ENCODE data around the gene SYT17.

SYT17 gene, protein sequence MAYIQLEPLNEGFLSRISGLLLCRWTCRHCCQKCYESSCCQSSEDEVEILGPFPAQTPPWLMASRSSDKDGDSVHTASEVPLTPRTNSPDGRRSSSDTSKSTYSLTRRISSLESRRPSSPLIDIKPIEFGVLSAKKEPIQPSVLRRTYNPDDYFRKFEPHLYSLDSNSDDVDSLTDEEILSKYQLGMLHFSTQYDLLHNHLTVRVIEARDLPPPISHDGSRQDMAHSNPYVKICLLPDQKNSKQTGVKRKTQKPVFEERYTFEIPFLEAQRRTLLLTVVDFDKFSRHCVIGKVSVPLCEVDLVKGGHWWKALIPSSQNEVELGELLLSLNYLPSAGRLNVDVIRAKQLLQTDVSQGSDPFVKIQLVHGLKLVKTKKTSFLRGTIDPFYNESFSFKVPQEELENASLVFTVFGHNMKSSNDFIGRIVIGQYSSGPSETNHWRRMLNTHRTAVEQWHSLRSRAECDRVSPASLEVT

DNA sequence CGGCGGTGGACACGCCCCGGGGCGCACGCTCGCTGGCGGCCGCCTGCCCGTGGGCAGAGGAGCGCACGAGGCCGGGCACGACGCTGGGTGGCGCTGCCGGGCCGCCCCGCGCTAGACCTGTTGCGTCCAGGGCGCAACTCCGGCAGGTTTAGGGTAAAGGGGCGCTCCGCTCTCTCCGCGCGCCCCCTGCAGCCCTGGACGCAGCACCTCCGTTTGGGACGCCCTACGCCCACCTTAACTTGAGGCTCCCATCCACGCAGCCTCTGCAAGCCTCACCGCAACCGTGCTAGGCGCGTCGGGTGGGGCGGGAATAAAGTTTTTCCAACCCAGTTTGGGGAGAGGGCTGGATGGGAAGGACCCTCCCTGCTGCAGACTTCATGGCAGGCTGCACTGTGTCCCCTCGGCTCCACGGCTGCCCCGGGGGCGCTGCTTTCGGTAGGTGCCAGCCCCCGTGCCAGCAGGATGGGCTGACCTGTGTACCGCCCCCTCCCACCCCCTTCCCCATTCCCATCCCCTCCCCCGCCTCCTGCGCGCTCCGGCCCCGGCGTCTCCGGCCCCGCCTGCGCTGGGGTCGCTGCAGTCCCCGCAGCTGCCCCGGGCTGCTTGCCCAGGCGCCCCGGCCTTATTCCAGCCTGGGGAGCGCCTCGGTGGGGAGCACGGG lies at the start of gene SYT17:
Gene SYT17 (plus strand): TSS at position 531 of the 661 bp plus-strand sequence. CDS start 407 bp downstream, outside the sequence.
- DNase-seq (ENCODE audit: low read depth in 2 of 2, low spot score in 1 of 2): no peak

DNA sequence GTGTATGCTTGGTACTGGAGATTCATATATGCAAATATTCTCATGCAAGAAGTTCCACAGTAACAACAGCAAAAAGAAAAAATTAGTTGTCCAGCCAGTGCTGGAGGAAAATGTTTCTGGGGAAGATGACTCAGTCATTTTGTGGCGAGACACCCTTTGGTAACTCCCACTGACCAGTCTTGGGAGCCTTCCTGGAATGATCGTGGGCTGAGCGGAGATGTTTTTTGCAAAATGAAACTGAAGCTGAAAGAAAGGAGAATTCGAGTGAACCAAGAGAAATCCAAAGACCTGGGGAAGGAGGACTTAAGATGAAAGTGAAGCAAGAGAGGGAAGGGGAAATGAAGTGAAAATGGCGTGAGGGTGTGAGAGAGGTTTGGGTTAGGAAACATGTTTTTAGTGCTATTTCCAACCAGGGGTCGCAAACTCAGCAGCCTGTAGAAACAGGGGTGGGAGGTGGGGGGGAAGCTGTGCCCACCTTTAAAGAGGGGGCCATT lies 49.1 kb upstream of the SYT17 start:
- DNase-seq (ENCODE audit: low read depth in 2 of 2, low spot score in 1 of 2): no peak

DNA sequence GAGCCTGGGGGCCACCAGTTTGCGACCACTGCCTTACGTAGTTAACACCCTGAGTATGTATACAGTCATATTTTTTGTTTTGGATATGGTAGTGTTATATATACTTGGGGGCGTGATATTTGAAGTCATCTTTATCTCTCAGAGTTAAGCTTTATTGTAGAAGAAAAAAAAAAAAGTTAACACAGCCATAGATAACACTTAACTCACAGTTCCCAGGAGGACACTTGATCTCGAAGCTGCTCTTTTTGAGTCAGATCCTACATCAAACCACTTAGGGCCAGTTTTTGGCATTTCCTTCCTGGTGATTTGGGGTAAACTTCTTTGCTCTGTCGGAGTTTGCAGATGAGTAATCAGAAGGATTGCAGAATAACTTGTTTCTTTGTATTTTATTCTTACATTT lies 48.5 kb upstream of the SYT17 start:
- no peak for DNase-seq (ENCODE audit: low read depth in 2 of 2, low spot score in 1 of 2)

DNA sequence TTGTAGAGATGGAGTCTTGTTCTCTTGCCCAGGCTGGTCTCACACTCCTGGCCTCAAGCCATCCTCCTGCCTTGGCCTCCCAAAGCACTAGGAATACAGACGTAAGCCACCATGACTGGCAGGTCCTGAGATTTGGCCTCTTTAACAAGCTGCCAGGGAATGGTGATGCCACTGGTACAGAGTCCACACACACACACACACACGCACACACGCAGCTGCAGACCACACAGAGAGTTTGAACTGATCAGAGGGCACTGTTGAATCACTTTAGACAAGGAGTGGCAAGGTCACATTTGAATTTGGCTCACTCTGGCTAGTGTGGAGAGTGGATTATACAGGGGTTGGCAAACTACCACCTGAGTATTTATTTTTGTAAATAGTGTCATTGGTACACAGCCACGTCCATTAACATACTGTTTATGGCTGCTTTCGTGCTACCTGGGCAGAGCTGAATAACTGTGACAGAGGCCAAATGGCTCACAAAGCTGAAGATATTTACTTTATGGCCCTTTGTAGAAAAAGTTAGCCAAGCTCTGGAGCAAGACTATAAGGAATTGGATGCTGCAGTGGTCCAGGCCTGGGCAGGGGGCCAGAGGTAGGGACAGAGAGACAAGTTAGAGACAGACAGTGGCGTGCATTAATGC lies 44.4 kb upstream of the SYT17 start:
- DNase-seq (ENCODE audit: low read depth in 2 of 2, low spot score in 1 of 2): no peak

DNA sequence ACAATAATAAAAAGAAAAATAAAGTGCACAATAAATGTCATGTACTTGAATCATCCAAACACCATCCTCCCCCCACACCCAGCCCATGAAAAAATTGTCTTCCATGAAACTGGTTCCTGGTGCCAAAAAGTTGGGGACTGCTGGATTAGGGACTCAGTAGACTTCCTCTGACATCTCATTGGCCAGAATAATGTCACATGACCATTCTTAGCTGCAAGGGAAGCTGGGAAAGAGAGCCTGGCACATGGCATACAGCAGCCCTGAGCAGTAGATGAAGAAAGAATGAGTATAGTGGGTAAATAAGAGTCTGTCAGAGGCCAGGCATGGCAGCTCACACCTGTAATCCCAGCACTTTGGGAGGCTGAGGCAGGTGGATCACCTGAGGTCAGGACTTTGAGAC lies 41.7 kb upstream of the SYT17 start:
- no peak for DNase-seq (ENCODE audit: low read depth in 2 of 2, low spot score in 1 of 2)

DNA sequence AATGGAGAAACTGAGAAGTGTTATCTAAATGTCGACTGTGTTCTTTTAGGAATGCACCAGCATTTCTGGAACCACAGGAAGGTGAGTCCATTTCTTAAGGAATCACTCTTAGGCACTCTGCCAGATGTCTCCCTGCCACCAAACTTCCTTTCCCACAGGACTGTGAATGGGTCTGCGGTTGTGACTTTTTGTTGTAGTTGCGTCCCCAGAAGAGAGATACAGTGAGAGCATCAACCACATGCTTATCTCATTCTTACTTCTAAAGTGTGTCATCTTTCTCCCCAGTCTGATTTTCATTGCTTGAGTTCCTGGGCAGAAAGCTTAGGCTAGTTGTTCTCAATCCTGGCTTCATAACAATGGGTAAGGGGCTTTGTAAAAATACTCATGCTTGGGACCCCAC lies 40.8 kb upstream of the SYT17 start:
- DNase-seq (ENCODE audit: low read depth in 2 of 2, low spot score in 1 of 2): no peak

DNA sequence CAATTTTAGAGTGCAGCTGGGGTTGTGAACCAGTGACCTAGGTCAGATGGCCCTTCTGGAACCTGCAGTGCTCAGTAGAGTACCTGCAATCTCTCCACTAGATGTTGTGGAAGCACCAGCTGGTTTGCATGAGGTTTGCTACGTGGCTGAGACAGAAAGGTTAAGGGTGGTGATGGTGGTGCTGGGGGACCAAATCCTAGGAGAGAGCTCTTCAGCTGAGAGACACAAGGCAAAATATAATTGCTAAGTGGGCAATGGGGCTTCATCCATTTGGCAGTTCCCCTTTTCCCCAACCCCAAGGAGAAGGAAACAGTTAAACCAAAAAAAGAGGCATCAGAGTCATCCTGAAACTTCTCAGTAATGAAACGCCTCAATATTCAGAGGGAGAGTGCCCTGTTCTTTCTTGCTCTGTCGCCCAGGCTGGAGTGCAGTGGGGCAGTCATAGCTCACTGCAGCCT lies 40.3 kb upstream of the SYT17 start:
- DNase-seq (ENCODE audit: low read depth in 2 of 2, low spot score in 1 of 2): no peak

DNA sequence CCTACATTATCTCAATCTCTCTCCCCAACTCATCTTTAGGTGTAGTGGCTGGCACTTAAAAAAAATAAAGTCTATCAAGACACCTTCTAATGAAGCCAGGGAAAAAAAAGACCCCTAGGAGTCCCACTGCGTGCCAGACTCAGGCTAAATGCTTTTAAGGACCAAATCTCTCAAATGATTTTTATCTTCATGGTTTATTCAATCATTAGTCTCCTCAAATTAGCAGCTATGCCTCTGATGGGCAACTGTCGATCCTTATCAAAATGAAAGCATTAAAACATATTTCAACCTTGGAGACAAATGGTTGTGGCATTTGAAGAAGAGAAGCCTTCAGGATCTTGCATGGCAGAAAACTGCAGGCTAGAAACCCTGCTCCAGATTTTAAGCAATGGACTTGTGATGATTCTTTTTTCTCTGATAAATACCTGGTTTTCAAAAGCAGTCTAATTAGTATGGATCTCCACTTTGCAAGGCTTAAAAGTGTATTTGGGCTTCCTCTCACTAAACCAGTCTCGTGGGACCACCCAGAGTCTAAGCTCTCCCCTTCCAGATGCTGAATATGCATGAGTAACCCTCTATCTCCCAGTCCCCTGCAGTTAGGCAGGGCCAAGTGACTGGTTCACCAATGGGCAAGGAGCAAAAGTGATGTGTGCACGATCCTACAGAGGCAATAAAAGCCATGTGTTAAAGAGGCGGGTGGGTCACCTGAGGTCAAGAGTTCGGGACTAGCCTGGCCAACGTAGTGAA lies 39.4 kb upstream of the SYT17 start:
- DNase-seq (ENCODE audit: low read depth in 2 of 2, low spot score in 1 of 2): no peak

DNA sequence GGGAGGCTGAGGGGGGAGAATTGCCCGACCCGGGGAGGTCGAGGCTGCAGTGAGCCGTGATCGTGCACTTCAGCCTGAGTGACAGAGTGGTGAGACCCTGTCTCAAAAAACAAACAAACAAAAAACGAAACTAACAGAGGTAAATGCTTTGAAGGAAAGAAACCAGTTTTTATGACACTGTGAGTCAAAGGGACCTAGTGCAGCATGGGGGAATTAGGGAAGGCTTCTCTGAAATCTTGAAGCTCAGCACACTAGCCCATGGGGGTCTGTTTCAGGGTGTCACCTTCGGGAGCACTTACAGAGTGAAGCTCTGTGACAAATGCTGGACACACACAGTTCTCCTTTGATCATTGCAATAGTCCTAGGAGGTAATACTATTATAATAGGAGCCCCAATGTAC lies 37.7 kb upstream of the SYT17 start:
- no peak for DNase-seq (ENCODE audit: low read depth in 2 of 2, low spot score in 1 of 2)

DNA sequence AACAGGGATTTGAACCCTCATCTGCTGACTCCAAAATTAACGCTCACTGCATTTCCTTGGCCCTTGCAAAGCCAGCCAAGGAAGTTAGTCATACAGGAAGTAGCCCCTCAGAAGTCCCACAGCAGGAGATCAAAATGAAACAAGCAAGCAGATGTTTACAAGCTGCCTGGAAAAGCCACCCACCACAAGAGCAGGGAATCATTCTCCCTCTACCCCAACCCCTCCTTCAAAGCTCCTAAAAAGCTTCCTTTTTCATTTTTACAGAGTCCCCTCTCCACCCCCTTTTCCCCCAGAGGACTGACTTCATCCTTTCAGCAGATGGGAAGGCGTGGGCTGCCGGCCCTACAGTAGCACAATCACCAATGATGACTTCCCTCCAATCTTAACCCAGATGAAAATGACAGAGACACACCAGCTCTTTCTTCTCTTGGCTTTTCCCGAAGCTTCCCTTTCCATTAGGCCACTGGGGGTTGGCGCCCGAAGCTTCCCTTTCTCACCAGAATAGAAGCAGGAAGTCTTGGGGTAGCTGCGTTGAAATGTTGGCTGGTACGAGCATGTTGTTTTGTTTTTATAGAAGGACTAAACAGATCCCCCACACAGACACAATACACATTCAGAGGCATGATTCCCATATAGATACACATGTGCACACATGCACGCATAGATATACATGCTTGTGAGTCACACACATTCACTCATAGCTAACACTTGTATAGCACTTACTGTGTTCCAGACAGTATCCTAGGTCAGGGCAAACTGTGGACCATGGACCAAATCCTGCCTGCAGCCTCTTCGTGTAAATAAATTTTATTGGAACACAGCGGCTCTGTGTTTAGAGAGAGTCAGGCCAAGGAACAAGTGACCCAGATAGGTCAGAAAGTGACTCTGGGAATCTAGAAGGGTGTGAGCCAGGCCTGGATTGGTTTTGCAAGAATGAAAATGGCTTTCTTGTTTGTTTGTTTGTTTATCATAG lies 36.9 kb upstream of the SYT17 start:
- no peak for DNase-seq (ENCODE audit: low read depth in 2 of 2, low spot score in 1 of 2)

DNA sequence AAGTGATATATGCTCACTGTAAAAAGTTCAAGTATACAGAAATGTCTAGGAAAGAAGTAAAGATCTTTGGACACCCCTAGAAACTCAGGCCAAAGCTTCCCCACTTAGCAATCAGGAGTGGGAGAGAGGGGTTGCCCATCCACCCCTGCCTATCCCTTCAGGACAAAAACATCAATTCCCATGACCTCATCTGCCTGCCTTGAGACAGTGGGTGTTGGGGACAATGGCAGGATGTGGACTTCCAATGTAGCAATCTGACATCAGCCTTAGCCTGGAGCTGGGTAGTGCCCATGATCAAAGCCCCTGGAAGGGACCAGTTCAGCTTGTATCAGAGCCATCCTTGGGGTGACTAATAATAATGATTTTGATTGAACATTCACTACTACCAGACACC lies 36.2 kb upstream of the SYT17 start:
- no peak for DNase-seq (ENCODE audit: low read depth in 2 of 2, low spot score in 1 of 2)

DNA sequence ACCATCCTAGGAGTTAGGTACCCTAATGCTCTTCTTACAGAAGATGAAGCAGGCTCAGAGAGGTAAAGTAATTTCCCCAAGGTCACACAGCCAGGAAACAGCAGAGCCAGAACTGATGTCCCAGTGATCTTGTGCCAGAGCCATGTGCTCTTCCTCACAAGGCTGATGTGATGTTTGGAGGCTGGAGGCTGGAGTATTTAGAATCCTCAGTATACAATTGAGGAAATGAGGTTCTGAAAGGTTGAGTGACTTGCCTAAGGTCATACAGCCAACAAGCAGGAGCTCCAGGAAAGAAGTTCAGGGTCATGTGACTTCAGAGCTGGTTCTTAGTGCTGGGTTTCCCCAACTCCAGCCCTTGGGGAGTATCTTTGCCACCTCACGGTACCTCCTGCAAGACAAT lies 35.8 kb upstream of the SYT17 start:
- no peak for DNase-seq (ENCODE audit: low read depth in 2 of 2, low spot score in 1 of 2)

DNA sequence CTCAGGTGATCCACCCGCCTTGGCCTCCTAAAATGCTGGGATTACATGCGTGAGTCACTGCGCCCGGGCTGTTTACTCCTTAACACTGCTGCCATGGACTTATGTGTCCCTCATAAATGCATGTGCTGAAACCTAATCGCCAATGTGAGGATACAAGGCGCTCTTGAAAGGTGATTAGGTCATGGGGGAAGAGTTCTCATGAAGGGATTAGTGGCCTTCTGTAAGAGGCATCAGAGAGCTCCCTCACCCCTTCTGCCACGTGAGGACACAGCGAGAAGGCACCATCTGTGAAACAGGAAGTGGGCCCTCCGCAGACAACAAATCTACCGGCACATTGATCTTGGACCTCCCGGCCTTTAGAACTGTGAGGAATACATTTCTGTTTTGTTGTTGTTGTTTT lies 35.1 kb upstream of the SYT17 start:
- no peak for DNase-seq (ENCODE audit: low read depth in 2 of 2, low spot score in 1 of 2)

DNA sequence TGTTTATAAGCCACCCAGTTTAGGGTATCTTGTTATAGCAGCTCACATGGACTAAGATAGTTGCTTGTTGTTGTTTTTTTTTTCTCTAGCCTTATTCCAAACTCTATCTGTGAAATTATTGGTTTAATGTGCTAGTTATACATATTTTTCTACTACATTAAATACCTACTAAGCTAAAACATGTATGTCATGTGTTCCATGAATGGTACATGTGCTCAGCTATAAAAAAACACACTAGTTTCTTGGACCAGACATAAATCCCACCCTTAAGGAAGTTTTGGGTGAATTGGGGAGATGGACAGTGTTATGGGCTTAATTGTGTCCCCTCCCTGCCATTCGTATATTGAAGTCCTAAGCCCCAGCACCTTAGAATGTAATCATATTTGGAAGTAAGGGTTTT lies 34.4 kb upstream of the SYT17 start:
- no peak for DNase-seq (ENCODE audit: low read depth in 2 of 2, low spot score in 1 of 2)

DNA sequence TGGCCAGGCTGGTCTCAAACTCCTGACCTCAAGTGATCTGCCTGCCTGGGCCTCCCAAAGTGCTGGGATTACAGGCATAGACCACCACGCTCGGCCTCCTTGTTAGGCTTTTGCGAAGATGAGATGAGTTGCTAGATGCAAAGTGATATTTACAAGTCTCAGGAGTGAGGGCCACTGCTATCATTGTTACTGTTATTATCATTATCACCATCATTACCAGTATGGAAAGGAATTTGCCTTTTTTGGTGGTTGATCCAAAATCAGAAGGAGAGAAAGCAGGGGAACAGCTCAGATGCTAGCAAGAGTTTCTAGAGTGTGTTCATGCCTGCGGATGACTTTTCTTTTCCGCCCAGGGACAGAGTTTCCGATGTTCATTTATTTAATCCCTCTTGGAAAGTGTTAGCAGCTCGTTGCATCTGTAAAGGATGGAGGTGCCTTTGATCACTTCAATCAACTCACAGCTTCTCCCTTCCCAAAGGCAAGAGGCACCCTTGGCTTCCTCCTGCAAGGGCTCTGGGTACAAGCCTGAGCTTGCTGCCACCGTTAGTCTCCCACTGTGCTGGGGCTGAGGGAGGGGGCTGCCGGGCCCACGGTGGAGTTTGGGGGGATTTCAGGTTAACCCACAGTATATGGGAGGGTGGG lies 32.7 kb upstream of the SYT17 start:
- DNase-seq (ENCODE audit: low read depth in 2 of 2, low spot score in 1 of 2): no peak

DNA sequence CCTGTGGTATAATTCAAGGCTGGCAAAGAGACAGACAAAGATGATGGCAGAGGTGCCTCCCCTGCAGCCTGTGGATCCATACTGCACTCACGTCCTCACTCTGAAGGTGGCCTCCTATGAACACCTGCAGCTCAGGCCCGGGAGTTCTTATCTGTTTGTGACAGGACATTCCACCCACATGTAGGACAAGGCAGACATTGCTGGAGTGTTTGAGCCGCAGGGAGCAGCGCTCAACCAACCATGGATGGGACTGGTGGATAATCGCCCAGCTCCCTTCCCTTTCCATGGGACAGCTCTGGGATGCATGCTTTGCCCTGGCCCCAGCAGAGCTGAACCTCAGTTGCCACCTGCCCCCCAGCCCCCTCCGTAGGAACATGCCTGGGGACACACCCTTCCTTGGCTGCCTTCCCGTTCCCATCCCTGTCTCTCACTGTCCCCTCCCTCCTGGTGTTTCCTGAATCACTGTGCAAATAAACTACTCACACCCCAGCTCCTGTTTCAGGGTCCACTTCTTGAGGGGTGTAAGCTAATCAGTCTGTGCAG lies 32.1 kb upstream of the SYT17 start:
- no peak for DNase-seq (ENCODE audit: low read depth in 2 of 2, low spot score in 1 of 2)

DNA sequence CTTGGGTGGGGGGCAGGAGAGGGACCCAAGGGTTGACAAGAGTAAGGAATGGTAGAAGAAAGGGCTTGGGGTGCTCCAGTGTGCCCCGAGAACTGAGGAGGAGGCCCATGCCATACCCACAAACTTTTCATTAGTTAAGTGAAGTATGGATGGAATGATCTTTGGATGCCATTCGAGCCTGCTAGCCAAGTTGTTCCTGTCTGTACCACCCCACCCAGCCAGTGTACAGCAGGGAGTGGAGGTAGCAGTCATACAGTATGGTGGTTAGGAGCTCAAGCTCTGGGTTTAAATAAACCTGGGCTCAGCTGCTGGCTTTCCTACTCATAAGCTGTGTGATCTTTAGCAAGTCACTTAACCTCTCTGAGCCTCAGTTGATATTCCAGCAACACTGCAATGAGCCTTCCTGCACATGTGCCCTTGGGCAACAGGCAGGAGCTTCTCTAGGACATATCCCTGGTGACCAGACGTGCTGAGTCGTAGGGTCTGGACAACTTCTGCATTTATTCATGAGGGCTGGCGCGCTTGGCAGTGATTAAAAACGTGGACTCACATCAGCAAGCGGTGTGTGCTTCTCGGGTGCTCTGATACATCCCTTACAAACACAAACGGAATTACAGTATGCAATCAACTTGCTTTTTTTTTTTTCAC lies 31.4 kb upstream of the SYT17 start:
- no peak for DNase-seq (ENCODE audit: low read depth in 2 of 2, low spot score in 1 of 2)

DNA sequence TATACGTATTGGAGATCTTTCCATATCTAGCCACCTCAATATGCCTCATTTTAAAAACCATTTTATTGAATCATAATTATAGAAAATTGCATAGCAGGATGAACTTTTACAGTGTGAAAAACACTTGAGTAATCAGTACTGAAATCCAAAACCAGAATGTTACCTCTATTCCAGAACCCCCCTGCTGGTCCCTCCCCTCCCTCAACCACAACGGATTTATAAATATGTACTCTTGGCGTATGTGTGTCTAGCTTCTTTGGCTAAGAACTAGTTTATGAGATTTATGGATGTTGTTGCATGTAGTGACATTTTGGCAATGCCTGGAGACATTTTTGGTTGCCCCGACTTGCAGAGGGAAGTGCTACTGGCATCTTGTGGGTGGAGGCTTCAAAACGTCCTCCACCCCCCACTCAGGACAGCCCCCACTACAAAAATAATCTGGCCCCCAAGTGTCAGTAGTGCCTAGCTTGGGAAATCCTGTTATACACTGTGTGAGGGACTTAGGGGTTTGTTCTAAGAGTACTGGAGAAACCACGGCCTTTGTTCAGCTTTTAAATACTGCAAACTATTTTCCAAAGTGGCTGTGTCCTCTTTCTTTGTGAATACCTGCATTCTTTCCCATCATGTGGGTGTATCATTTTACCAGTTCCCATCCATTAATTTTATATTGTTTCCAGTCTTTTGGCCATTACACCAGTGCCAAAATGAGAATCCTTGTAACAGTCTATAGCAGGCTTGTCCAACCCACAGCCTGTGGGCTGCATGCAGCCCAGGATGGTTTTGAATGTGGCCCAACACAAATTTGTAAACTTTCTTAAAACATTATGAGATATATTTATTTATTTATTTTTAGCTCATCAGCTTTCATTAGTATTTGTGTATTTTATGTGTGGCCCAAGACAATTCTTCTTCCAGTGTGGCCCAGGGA lies 30.6 kb upstream of the SYT17 start:
- DNase-seq (ENCODE audit: low read depth in 2 of 2, low spot score in 1 of 2): no peak
